ENCODE data around the gene LEFTY1. TPM values are rescaled to one million over a fixed set of nuclear protein-coding genes. Genes with fewer than 3 reads are reported as not detected.
"Not testable (repeated sequence)": the region's sequence is repeated elsewhere in the genome, so short reads cannot be mapped to it uniquely, and the experiment has no call there.

Gene LEFTY1
- total and polyA plus RNA-seq, 3 donors from 2014 or later = 0.63 to 0.90 (median 0.87) TPM

- no peak overlapping the region for H3K4me3 ChIP-seq
- no peak overlapping the region for H3K27ac ChIP-seq
- WGBS, 2 donors = 75 to 77% methylated on average over 12 of the region's 12 CpGs
- H3K36me3 ChIP-seq (ENCODE audit: low read depth, missing control alignments) = no peaks in the 10 kb centered on the region
- no peaks in the 10 kb centered on the region for H3K9me3 ChIP-seq
- H3K4me1 ChIP-seq = peaks cover 5% of the 10 kb centered on the region
- intact Hi-C loops (cut with DNase I; ENCODE audit: low total_unique reads) = no loop called here
- no peaks in the 10 kb centered on the region for H3K27me3 ChIP-seq
- no peak for DNase-seq
- no peak for TF ChIP-seq POLR2A (IDR thresholded peaks at IDR 0.05)
- no peak for TF ChIP-seq CTCF (IDR thresholded peaks at IDR 0.05)
Measured at GRCh38 chr1:225842074-225842473, 46.9 kb downstream of the LEFTY1 start.

GRCh38 chr1:225840713-225841112 is 48.2 kb downstream of the LEFTY1 start:
- Histone ChIP-seq H3K4me3 (no peak overlapping the region), H3K36me3 (ENCODE audit: low read depth, missing control alignments) (no peaks in the 10 kb centered on the region), H3K9me3 (no peaks in the 10 kb centered on the region), H3K27me3 (no peaks in the 10 kb centered on the region), H3K27ac (no peak overlapping the region), H3K4me1 (peaks cover 14% of the 10 kb centered on the region)
- intact Hi-C loops (cut with DNase I; ENCODE audit: low total_unique reads) = no loop called here
- no peak for DNase-seq
- 89 to 90% methylated on average over 4 of the region's 4 CpGs for WGBS, 2 donors
- no peak for TF ChIP-seq POLR2A (IDR thresholded peaks at IDR 0.05)
- no peak for TF ChIP-seq CTCF (IDR thresholded peaks at IDR 0.05)

DNA sequence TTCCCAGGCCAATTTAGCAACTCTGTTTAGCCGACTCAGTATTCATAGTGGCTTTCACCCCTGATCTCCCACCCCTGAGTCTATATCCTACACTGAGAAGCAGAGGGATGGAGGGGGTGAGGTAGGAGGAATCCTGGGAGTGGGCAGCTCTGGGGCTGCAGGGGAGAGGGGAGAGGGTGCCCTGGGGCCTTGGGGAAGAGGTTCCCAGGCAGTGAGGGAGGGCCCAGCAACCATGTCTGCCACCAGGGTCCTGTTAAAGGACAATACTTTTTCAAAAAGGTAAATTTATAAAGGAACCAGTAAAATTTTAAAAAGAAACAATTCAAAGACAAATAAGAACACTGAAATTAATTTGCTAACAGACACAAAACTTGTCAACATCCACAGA is 48.7 kb downstream of the LEFTY1 start:
- H3K27ac ChIP-seq = no peak overlapping the region
- H3K4me3 ChIP-seq = no peak overlapping the region
- H3K27me3 ChIP-seq = no peaks in the 10 kb centered on the region
- 71 to 75% methylated on average over 1 of the region's 1 CpG for WGBS, 2 donors
- intact Hi-C loops (cut with DNase I; ENCODE audit: low total_unique reads) = no loop called here
- no peak for DNase-seq
- H3K4me1 ChIP-seq = peaks cover 18% of the 10 kb centered on the region
- H3K9me3 ChIP-seq = no peaks in the 10 kb centered on the region
- no peaks in the 10 kb centered on the region for H3K36me3 ChIP-seq (ENCODE audit: low read depth, missing control alignments)
- TF ChIP-seq CTCF (IDR thresholded peaks at IDR 0.05) = no peak
- no peak for TF ChIP-seq POLR2A (IDR thresholded peaks at IDR 0.05)

- no peaks in the 10 kb centered on the region for H3K27me3 ChIP-seq
- no peak overlapping the region for H3K4me3 ChIP-seq
- H3K9me3 ChIP-seq = no peaks in the 10 kb centered on the region
- no peaks in the 10 kb centered on the region for H3K36me3 ChIP-seq (ENCODE audit: low read depth, missing control alignments)
- peak overlapping the region in 1 of 2 donors; percentile 50 for H3K27ac ChIP-seq
- DNase-seq = no peak
- peaks cover 24% of the 10 kb centered on the region for H3K4me1 ChIP-seq
- TF ChIP-seq POLR2A (IDR thresholded peaks at IDR 0.05) (no peak), CTCF (IDR thresholded peaks at IDR 0.05) (no peak)
- 76 to 90% methylated on average over 8 to 14 of the region's 14 CpGs for WGBS, 2 donors
- intact Hi-C loops (cut with DNase I; ENCODE audit: low total_unique reads) = loop anchor here (5.0 kb wide), 1 partner anchor 61 kb away; the partner anchor contains the start of gene SRP9
Measured at GRCh38 chr1:225838793-225839192, 50.2 kb downstream of the LEFTY1 start.

DNA sequence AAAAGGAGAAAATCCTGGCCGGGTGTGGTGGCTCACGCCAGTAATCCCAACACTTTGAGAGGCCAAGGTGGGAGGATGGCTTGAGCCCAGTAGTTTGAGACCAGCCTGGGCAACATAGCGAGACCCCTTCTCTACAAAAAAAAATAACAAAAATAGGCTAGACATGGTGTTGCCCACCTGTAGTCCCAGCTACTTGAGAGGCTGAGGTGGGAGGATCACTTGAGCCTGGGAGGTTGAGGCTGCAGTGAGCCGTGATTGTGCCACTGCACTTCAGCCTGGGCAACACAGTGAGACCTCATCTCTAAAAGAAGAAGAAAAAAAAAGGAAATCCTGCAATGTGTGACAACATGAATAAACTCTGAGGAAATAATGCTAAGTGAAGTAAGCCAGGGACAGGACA is 52.6 kb downstream of the LEFTY1 start:
- 64 to 70% methylated on average over 4 of the region's 4 CpGs for WGBS, 2 donors
- not testable (repeated sequence) for H3K36me3 ChIP-seq (ENCODE audit: low read depth, missing control alignments); H3K27me3 ChIP-seq; H3K9me3 ChIP-seq; H3K4me3 ChIP-seq; DNase-seq
- Histone ChIP-seq H3K4me1 (peaks cover 24% of the 10 kb centered on the region), H3K27ac (peak overlapping the region in 1 of 2 donors; percentile 75)
- intact Hi-C loops (cut with DNase I; ENCODE audit: low total_unique reads) = loop anchor here (5.0 kb wide), 1 partner anchor 59 kb away; the partner anchor contains the start of gene SRP9

Small RNA genes within 50 kb of the gene (microRNA-seq; reads per million reads assigned to microRNA genes)
- gene MIR6741 (ENCODE audit: borderline number of aligned reads in 2 of 2, borderline replicate concordance in 1 of 2) = 0 reads per million in 2 donors

Small RNA genes within 50 kb of the gene (small RNA-seq; reads per million reads assigned to genes)
- gene AL117348.1 = 0 reads per million in 2 donors

Other genes starting within 250 kb of the LEFTY1 start
- gene ENAH, start 236.0 kb downstream of the LEFTY1 start, total RNA-seq = 100 to 1,000 TPM; 122 to 132 TPM
- gene ENAH, start 236.0 kb downstream of the LEFTY1 start, polyA plus RNA-seq (ENCODE audit: insufficient read depth, low read depth, low replicate concordance) = 84.3 TPM
- gene SRP9, start 111.3 kb downstream of the LEFTY1 start, total RNA-seq = 100 to 1,000 TPM; 134 to 159 TPM
- gene SRP9, start 111.3 kb downstream of the LEFTY1 start, polyA plus RNA-seq (ENCODE audit: insufficient read depth, low read depth, low replicate concordance) = 249 TPM
- 100 to 1,000 TPM; 145 to 173 TPM for gene EPHX1, start 79.0 kb downstream of the LEFTY1 start, total RNA-seq
- 161 TPM for gene EPHX1, start 79.0 kb downstream of the LEFTY1 start, polyA plus RNA-seq (ENCODE audit: insufficient read depth, low read depth, low replicate concordance)
- 10 to 100 TPM; 46.9 to 51.7 TPM for gene TMEM63A, start 6.8 kb downstream of the LEFTY1 start, total RNA-seq
- gene TMEM63A, start 6.8 kb downstream of the LEFTY1 start, polyA plus RNA-seq (ENCODE audit: insufficient read depth, low read depth, low replicate concordance) = 13.6 TPM
- 10 to 100 TPM; 60.7 to 64.2 TPM for gene PYCR2, start 35.1 kb upstream of the LEFTY1 start, total RNA-seq
- gene PYCR2, start 35.1 kb upstream of the LEFTY1 start, polyA plus RNA-seq (ENCODE audit: insufficient read depth, low read depth, low replicate concordance) = 85.3 TPM
- gene LEFTY2, start 52.1 kb upstream of the LEFTY1 start, total RNA-seq = 1 to 10 TPM; 4.2 to 4.7 TPM
- 10.0 TPM for gene LEFTY2, start 52.1 kb upstream of the LEFTY1 start, polyA plus RNA-seq (ENCODE audit: insufficient read depth, low read depth, low replicate concordance)
- 10 to 100 TPM; 22.4 to 23.9 TPM for gene SDE2, start 110.2 kb upstream of the LEFTY1 start, total RNA-seq
- 17.9 TPM for gene SDE2, start 110.2 kb upstream of the LEFTY1 start, polyA plus RNA-seq (ENCODE audit: insufficient read depth, low read depth, low replicate concordance)
- 100 to 1,000 TPM; 272 to 367 TPM for gene H3-3A, start 173.6 kb upstream of the LEFTY1 start, total RNA-seq
- 439 TPM for gene H3-3A, start 173.6 kb upstream of the LEFTY1 start, polyA plus RNA-seq (ENCODE audit: insufficient read depth, low read depth, low replicate concordance)